Endodermal cell (in vitro differentiated cells): ENCODE data around the gene TRRAP. TPM values are rescaled to one million over a fixed set of nuclear protein-coding genes. Genes with fewer than 3 reads are reported as not detected.

Experiments used
- DNase-seq: peaks from one replicate; pipeline ENCODE4 v3.0.0-alpha.2; 2017
- H3K27ac ChIP-seq: 2 replicates; pipeline ENCODE4 v1.5.1; 2013; ENCODE audit warnings: mild to moderate bottlenecking, low read depth, low read length, moderate library complexity
- H3K27me3 ChIP-seq: 2 replicates; pipeline ENCODE4 v1.6.1; 2013; ENCODE audit warnings: mild to moderate bottlenecking, low read length, moderate library complexity; ENCODE audit not compliant: insufficient read depth, control insufficient read depth, poor library complexity, severe bottlenecking
- H3K36me3 ChIP-seq: 2 replicates; pipeline ENCODE4 v1.7.0; 2013; ENCODE audit warnings: mild to moderate bottlenecking, low read length, moderate library complexity; ENCODE audit not compliant: control insufficient read depth, insufficient read depth
- H3K4me1 ChIP-seq: one replicate; pipeline ENCODE4 v1.7.0; 2013; ENCODE audit warnings: low read length; ENCODE audit not compliant: control insufficient read depth, insufficient read depth
- H3K4me3 ChIP-seq: 2 replicates; pipeline ENCODE4 v1.5.1; 2013; ENCODE audit warnings: mild to moderate bottlenecking, low read length, moderate library complexity
- H3K9ac ChIP-seq: 2 replicates; pipeline ENCODE4 v1.6.1; 2013; ENCODE audit warnings: mild to moderate bottlenecking, low read length, moderate library complexity; ENCODE audit not compliant: poor library complexity, severe bottlenecking; ENCODE audit errors: extremely low read depth
- H3K9me3 ChIP-seq: 2 replicates; pipeline ENCODE4 v1.6.1; 2013; ENCODE audit warnings: mild to moderate bottlenecking, low read length, moderate library complexity; ENCODE audit not compliant: control insufficient read depth
- H3K27ac Mint-ChIP-seq: 2 replicates; pipeline ENCODE4 v1.8.0; 2020; ENCODE audit warnings: mixed read lengths
- H3K27me3 Mint-ChIP-seq: 2 replicates; pipeline ENCODE4 v1.8.0; 2021; ENCODE audit warnings: mild to moderate bottlenecking, mixed read lengths; ENCODE audit not compliant: insufficient read depth
- H3K36me3 Mint-ChIP-seq: 2 replicates; pipeline ENCODE4 v1.8.0; 2020; ENCODE audit warnings: low read depth, mixed read lengths
- H3K4me1 Mint-ChIP-seq: 2 replicates; pipeline ENCODE4 v1.8.0; 2020; ENCODE audit warnings: mixed read lengths
- H3K4me3 Mint-ChIP-seq: 2 replicates; pipeline ENCODE4 v1.8.0; 2020; ENCODE audit warnings: mild to moderate bottlenecking, moderate library complexity, mixed read lengths
- H3K9me3 Mint-ChIP-seq: 2 replicates; pipeline ENCODE4 v1.8.0; 2020; ENCODE audit warnings: mild to moderate bottlenecking, mixed read lengths
- CTCF ChIP-seq: fragments of 200-600 bp; sonication (generic); conservative IDR thresholded peaks from 2 replicates; pipeline ENCODE4 v1.5.0; 2021; ENCODE audit warnings: antibody characterized with exemption, mild to moderate bottlenecking
- WGBS, 2 experiments: methylation state at CpG; one replicate each; pipeline versions ENCODE4 v1.1.5 to v1.1.7; 2013; ENCODE audit warnings: missing lambda C conversion rate in 2 of 2, mixed read lengths in 1 of 2; ENCODE audit not compliant: insufficient coverage in 1 of 2, insufficient read length in 1 of 2; 5-methylcytosine and 5-hydroxymethylcytosine counted together
- total RNA-seq, 2 donors: library from RNA; stranded (reverse); fragmentation: NEBNext Ultra II Directional in 1 of 2; extraction: Animal tissue kit (Norgen Biotek cat#: 25700) in 1 of 2; gene quantifications; 2 replicates in 1 of 2; 3 replicates in 1 of 2; pipeline ENCODE4 v1.2.1, GENCODE V29; 2021

TRRAP gene
- total RNA-seq, 2 donors from 2014 or later: 64.3 to 68.8 TPM

- H3K27me3 Mint-ChIP-seq: no peaks in the 10 kb centered on the region
- Histone ChIP-seq H3K4me3 (no peak overlapping the region), H3K9ac (no peak overlapping the region), H3K27me3 (no peaks in the 10 kb centered on the region), H3K36me3 (peaks cover 81% of the 10 kb centered on the region), H3K9me3 (no peaks in the 10 kb centered on the region), H3K27ac (no peak overlapping the region), H3K4me1 (no peaks in the 10 kb centered on the region)
- no peak overlapping the region for H3K4me3 Mint-ChIP-seq
- no peak overlapping the region for H3K27ac Mint-ChIP-seq
- H3K4me1 Mint-ChIP-seq: no peaks in the 10 kb centered on the region
- 90 to 91% methylated on average over 11 to 12 of the region's 12 CpGs for WGBS, 2 experiments
- H3K9me3 Mint-ChIP-seq: no peaks in the 10 kb centered on the region
- DNase-seq: no peak
- peaks cover 71% of the 10 kb centered on the region for H3K36me3 Mint-ChIP-seq
- TF ChIP-seq CTCF: no peak
These were observed 124.0 kb downstream of the TRRAP start for GRCh38 chr7:99002148-99002826.

DNA sequence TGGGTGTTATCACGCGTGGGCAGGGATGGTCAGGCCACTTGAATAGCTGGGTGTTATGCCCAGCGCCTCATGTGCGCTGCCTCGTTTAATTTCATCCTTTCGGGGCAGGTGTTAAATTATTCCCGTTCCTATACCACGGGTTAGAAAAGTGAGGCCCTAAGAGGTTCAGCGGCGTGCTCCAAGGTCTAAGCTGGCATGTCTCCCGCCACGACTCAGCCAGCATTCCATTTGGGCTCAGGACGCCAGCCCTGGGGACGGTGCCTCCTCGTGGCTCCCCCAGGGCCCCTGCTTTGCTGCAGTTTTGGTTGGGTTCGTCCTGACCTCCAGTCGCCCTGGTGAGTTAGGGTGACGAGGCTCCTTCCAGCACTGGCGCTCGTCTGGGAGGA lies 124.5 kb downstream of the TRRAP start:
- Mint-ChIP-seq H3K27ac (no peak overlapping the region), H3K36me3 (peaks cover 72% of the 10 kb centered on the region), H3K4me3 (no peak overlapping the region), H3K4me1 (no peaks in the 10 kb centered on the region), H3K27me3 (no peaks in the 10 kb centered on the region), H3K9me3 (no peaks in the 10 kb centered on the region)
- Histone ChIP-seq H3K4me1 (no peaks in the 10 kb centered on the region), H3K9ac (no peak overlapping the region), H3K4me3 (no peak overlapping the region), H3K36me3 (peaks cover 76% of the 10 kb centered on the region), H3K27me3 (no peaks in the 10 kb centered on the region), H3K9me3 (no peaks in the 10 kb centered on the region), H3K27ac (no peak overlapping the region)
- TF ChIP-seq CTCF: no peak
- WGBS, 2 experiments: 93 to 95% methylated on average over 13 to 20 of the region's 20 CpGs
- peak; percentile 35 for DNase-seq

DNA sequence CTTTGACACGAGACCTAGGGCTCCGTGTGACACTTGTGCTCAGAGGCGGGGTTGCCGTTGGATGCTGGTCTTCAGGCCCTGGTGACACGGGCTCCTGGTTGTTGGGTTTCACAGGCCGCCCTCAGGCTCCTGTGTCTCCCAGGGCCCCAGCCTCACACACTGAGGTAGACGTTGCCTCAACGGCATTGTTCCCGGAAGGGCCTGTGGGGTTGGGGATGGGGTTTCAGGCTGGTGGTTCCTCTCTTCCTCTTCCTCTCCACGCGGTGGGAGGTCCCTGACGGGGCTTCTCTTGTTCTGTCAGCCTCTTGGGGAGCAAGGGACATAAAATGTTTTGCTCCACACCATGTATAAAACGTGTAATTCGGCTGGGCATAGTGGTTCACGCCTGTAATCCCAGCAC lies 125.1 kb downstream of the TRRAP start:
- Histone ChIP-seq H3K4me3 (no peak overlapping the region), H3K36me3 (peaks cover 75% of the 10 kb centered on the region), H3K9me3 (no peaks in the 10 kb centered on the region), H3K4me1 (no peaks in the 10 kb centered on the region), H3K27me3 (no peaks in the 10 kb centered on the region), H3K27ac (no peak overlapping the region), H3K9ac (no peak overlapping the region)
- Mint-ChIP-seq H3K27ac (no peak overlapping the region), H3K4me3 (no peak overlapping the region), H3K27me3 (no peaks in the 10 kb centered on the region), H3K4me1 (no peaks in the 10 kb centered on the region), H3K9me3 (no peaks in the 10 kb centered on the region), H3K36me3 (peaks cover 75% of the 10 kb centered on the region)
- peak; percentile 34 for DNase-seq
- no peak for TF ChIP-seq CTCF
- 91 to 95% methylated on average over 5 to 15 of the region's 15 CpGs for WGBS, 2 experiments
